Activated T-cell treated with anti-CD3 and anti-CD28 coated beads, Interleukin-2, amount 50 U/mL, for 1 hour (primary cell): ENCODE measurements around the gene LAPTM5.

ENCODE experiments used
- DNase-seq: peaks from one replicate; pipeline ENCODE4 v3.0.0-alpha.2; 2020

Gene LAPTM5

GRCh38 chr1:30712583-30712982, 45.0 kb downstream of the LAPTM5 start:
- DNase-seq = no peak

GRCh38 chr1:30710407-30710806, 47.2 kb downstream of the LAPTM5 start:
- no peak for DNase-seq

- DNase-seq = no peak
These were observed 49.2 kb downstream of the LAPTM5 start for GRCh38 chr1:30708361-30708728.

DNA sequence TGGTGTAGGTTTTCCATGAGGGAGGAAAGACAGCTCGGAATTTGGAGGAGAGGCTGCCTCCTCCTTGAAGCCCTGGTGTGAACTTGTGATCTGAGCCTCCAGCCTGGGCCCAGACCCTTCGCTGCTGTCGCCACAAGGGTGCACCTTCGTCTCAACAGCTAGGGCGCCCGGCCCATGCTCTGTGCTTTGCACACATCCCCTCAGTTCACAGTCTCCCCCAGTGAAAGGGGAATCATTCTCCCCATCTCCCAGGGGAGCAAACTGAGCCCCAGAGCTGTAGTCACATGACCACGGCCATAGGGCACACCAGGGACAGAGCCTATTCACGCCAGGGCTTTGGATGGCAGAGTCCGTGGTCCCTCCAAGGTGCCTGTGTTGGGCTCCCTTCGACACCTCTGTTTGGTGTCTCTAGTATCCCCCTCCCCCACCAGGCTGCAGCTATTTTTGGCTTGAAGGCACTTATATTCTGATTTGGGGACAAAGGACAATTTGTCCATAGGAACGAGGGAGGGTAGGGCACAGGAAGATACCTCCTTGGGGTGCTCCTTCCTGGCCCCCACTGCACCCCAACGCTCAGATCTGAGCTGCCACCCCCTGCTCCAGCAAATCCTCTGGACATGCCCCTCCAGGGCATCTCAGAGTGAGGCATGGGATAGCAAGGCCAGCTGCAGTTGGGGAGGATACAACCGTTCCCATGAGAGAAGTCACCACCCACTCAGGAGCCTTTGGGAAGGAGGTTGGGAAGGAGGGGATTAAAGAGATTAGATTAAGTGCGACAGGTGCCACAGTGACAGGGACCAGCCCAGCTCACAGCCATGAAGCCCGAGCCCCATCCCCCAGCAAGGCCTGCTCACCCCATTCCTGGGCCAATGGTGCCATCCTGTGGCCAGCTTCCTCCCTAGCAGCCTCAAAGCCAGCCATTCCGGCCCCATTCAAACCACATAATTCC, 49.9 kb downstream of the LAPTM5 start:
- peak; percentile 76 for DNase-seq

DNA sequence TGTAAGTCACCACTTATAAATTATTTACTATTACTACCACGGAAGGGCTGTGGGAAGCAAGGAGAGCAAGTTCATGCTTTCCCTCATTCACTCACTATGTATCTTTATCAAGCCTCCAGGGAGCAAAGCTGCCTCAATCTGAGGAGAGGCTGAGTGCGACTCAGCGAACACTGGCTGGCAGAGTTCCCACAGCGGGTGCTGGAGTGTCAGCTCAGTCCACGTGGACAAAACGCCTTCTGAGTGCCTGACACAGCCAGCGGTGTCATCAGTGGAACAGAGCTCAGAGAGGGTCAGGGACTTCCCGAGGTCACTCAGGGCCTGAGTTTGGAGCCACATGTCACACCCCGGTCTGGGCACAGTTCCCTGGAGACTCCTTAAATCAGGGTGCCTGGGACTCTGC, 51.0 kb downstream of the LAPTM5 start:
- no peak for DNase-seq

DNA sequence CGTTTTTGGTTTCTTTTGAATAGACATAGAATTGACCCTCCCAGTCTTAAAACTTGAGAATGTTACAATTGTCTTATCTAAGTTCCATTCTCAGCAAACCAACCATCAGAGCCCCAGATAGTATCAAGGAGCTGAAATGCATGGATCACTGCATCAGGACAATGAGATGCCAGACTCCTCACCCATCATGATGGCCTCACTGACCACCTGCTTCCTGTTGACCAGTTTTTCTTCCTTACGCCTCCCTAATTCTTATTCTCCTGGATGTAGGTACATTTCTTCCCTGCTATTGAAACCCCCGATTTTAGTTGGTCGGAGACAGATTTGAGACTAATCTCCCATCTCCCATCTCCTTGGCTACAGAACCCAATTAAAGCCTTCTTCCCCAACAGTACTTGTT, 51.9 kb downstream of the LAPTM5 start:
- no peak for DNase-seq

DNA sequence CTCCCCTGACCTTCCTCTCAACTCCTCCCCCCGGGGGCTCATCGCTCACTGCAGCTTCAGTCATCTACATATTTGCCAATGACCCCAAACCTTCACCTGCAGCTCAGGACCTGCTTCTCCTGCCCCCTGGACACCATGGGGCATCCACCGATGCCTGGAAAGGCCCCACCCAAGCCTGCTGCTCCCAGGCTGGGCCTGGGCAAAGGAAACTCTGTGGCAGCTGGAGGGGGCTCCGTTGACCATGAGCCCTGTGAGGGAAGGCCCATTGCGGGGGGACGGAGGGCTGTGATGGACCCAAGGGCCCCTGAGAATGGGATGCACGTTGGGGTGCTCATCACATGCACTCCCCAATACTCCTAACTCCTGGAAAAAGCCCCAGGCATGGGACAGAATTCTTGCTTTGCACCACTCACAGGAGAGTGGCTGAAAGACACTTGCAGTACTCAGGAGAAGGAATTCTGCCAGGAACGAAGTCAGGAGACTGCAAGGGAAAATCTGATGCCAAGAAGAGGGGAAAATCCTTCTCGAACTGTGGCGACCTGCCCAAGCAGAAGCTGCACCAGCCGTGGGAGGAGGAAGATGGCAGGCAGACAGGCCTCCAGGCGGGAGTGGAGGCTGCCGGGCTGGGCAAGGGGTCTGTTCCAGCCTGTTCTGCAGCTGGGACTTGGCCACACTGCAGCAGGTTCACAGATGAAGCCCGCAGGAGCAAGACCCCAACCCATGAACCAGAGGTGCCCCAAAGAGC, 52.6 kb downstream of the LAPTM5 start:
- DNase-seq = no peak

- DNase-seq = no peak
These were observed 53.3 kb downstream of the LAPTM5 start for GRCh38 chr1:30704271-30704670.

DNA sequence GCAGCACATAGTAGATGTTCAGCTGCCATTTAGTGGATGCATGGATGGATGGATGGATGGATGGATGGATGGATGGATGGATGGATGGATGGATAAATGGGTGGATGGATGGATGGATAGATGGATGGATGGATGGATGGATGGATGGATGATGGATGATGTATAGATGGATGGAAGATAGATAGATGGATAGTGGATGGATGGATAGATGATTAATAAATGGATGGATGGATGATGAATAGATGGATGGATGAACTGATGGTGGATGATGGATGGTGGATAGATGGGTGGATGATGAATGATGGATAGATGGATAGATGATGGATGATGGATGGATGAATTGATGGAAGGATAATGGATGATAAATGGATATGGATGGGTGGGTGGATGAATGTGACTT, 54.8 kb downstream of the LAPTM5 start:
- DNase-seq = no peak

DNA sequence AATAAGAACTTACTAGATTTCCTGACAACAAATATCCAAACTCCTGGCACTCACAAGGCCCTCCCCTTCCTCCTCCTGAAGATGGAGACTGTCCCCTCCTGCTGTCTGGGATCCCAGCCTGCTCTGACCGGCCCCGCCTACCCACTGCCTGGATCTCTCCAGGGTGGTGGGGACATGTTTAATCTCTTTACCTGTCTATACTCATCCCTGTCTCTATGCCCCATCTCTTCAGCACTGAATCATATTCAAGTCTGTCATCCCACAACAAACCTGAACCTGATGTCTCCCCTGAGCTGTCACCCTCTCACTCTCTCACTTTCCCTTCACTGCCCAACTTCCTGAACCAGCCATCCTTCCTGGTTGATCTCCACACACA, 56.3 kb downstream of the LAPTM5 start:
- no peak for DNase-seq

DNA sequence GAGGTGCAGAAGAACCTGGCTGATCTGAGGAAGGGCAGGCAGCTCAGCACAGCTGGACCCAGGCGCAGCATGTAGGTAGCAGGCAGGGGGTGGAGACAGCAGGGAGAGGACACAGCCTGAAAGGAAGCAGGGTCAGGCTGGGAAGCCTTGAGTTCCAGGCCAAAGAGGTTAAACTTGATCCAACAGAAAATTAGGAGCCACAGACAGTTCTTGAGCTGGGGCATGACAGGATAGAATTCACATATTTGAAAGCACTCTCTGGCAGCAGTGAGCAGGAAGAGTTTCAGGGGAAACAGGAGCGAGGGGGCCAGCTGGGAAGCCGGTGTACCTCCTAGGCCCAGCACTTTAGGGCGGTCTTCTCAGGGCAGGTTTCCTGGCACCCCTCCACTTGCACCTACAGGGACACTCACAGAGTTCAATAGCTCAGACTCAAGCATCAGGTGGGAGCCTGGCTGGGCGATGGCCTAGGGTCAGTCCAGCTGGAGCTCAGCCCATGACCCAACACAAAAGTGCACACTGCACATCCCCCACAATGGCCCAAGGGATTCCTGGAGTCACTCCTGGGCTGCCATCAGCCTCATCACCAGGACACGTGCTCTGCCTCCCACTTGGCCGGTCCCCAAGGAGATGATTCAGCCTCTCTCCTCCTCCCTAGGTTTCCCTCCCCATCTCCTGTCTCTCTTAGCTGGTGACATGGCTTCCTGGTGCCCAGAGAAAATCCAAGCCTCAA, 56.9 kb downstream of the LAPTM5 start:
- no peak for DNase-seq

- DNase-seq = no peak
These were observed 57.8 kb downstream of the LAPTM5 start for GRCh38 chr1:30699762-30700161.

DNA sequence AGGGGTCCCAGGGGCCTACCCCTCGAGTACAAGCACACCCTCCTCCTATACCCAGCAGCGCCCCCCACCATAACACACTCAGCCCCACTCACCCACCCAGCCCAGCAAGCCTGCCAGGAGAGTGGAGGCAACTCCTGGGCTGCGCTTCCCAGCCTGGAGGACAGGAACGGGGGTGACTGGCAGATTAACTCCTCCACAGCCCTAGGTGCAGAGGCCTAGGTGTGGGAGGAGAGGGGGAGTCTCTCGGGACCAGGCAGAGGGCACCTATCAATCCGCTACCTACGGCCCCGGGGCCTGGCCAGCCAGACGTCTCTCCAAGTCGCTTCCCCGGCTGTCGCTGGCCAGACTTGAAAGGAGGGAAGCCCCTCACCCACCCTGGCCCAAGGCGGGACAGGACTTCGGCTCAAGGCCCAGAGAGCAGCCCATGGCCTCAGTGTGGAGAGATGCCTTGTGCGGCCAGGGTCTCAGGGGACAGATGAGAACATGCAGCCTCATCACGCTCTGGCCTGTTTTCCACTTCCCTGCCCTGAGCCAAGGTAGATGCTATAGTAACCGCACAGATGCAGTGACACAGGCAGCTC, 59.1 kb downstream of the LAPTM5 start:
- no peak for DNase-seq

GRCh38 chr1:30697571-30698376, 59.8 kb downstream of the LAPTM5 start:
- no peak for DNase-seq

- no peak for DNase-seq
These were observed 60.7 kb downstream of the LAPTM5 start for GRCh38 chr1:30696831-30697230.

DNA sequence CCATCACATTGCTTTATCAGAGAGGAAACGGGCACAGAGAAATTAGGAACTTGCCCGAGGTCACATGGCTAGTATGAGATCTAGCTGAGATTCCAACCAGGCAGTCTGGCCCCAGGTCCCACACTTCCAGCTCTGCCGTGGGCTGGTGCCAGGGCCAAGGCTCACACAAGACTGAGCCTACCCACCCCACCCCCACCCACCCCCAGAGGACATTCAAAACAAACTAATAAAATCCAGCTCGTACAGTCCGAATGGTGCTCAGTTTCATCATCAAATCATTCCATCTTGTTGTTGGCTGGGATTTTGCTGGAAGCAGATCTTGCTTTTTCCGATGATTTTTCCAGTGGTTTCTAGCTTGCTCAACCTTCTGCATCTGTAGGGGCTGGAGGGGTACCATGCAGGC, 62.1 kb downstream of the LAPTM5 start:
- no peak for DNase-seq

DNA sequence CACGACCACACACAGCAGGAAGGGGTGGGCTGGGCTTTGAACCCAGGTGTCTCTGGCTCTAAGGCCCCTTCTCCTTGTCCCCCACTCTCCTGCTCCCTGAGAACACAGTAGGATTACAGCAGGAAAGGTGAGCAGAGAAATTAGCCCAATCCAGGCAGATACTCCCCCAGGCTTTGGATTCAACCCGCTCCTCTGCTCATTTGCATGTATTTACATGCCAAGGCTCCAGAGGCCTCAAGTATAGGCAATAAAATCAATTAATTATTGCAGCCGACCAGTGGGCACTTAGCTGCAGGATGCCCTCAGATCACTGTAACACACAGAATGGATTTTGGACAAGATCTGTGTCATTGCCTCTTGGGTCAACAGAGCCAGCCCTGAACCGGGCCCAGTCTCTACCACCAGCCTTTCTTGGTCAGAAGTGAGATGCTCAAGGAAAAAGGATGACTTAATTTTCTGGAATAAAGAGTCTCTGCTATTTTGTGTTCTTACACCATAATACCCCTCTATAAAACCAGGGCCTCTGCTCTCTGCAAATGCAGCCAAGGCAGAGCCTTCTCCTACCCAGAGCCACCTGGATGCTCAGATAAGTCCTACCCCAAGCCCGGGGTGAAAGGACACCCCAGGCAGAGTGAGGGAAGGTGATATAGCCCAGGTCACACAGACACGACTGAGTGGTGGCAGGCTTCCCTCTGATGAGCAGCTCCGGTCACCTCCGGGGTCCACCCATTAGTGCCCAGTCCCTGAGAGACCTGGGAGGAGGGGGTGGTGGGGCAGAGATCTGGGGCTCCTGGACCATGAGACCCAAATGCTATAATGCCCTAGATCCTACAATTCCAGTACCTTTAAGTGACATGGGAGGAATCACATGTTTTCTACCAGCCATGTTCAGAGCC, 63.0 kb downstream of the LAPTM5 start:
- DNase-seq = no peak

GRCh38 chr1:30693822-30694221, 63.8 kb downstream of the LAPTM5 start:
- DNase-seq = no peak

DNA sequence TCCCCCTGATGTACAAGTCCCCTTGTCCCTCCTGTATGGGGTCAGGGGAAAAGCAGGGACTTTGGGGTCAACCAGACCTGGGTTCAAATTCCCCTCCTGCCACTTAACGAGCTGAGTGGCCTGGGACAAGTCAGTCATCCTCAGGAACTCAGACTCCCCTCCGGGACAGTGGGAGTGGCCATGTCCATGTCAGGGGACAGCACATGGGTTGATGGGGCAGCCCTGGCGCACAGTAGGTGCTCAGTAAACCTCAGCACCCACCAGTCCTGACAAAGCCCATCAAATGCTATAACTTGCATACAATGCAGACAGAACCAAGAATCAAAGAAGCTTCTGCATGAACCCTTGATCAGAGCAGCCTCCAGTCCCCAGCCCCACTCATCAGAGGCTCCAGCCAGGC, 64.2 kb downstream of the LAPTM5 start:
- DNase-seq = no peak

DNA sequence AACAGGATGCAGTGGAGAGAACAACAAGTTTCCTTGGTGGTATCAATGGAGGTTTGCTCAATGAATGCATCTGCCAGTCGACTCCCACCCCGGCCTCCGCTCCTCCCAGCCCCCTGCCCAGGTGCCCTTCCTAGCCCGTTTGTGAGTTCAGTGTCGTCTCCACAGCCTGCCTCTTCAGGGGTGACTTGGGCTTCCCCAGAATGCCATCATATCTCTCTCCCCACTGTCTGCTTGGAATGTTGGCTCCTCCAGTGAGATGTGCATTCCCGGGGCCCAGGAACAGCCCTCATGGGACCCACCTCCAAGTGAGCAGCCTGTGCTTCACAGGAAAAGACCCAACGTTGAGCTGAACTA, 64.6 kb downstream of the LAPTM5 start:
- DNase-seq = no peak

DNA sequence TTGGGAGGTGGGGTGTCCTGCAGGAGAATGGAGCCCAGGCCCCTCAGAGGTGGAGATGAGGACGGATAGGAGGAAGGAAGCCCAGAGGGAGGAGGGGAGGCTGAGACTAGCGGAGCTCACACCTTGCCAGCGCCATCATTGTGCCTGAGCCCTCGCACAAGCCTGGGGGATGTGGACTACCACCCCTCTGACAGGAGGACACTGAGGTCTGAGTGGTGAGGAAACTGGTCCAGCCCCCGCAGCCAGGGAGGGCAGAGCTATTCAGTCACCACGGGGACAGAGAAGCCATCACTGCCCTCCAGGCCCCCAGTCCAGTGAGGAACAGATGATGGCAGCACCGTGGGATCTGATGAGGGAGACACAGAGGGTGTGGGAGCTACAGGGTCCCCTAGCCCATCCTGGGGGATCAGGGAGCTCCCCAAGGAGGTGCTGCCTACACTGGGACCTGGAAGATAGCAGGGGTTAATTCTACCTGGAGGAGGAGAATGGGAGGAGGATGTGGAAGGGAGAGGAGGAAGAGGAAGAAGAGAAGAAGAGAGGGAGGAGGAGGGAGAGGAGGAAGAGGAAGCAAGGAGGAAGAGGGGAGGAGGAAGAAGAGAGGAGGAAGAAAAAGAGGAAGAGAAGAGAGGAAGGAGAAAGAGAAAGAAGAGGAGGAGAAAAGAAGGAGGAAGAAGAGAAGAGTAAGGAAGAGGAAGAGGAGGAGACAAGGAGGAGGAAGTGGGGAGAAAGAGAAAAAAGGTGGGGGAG, 65.2 kb downstream of the LAPTM5 start:
- DNase-seq = no peak
